ENCODE data around the gene SLC22A8.
"Not testable (repeated sequence)": the region's sequence is repeated elsewhere in the genome, so short reads cannot be mapped to it uniquely, and the experiment has no call there.

SLC22A8 gene

DNA sequence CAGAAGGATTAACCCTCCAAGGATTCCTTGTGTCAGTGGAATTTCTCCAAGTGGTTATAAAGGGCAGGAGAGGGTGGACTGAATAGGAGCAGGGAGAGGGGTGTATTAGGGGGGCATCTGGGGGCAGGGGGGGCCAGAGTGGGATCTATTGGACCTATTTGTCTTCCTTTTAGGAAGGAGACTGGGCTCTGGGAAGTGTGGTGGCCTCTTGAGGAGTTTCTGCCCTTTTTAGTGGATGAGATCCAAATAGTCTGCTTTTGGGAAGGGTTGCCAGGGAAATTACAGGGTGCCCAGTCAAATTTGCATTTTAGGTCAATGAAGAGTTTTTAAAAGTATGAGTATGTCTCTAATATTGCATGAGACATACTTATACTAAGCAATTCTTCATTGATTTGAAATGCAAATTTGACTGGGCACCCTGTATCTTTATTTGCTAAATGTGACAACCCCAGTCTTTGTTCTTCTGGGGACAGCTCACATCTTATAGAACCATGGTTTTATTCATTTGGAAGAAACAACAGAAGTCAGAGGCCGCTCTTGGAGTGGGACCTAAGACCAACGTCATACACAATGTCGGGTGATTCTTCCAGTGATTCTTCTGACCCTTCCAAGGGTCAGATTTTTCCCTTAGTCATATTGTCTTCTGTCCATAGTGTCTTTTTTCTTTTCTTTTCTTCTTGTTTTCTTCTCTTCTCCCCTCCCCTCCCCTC, 30.4 kb downstream of the SLC22A8 start:
- DNase-seq (ENCODE audit: low spot score): no peak

DNA sequence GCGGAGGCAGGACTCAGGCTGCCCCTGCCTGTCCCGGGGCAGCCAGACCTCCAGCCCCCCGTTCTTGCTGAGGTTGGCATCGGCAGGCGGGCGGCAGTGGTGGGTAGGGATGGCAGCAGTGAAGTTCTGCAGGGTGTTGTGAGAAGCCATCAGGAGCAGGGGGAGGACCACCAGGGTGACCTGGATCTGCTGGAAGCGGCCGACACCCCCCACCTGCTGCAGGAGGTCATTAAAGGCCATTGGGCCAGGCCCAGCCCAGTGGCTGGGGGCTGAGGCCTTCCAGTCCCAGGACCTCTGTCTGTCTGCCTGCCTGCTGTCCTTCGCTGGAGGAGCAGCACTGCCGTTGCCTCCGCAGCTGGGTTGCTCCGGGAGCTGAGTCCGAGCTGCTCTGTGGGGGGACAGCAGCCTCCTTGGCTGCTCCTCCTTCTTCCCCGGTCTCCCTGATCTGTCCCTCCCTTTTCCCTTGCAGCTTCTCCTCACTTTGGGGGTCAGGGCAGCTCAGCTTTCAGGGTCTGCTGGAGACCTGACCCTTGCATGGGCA, 31.1 kb downstream of the SLC22A8 start, which contains the start of gene SLC22A6:
Gene SLC22A6, minus strand, starts transcription at position 517 of the 541 bp plus-strand sequence. Its CDS starts 277 bp downstream, at position 240.
- no peak for DNase-seq (ENCODE audit: low spot score)

DNA sequence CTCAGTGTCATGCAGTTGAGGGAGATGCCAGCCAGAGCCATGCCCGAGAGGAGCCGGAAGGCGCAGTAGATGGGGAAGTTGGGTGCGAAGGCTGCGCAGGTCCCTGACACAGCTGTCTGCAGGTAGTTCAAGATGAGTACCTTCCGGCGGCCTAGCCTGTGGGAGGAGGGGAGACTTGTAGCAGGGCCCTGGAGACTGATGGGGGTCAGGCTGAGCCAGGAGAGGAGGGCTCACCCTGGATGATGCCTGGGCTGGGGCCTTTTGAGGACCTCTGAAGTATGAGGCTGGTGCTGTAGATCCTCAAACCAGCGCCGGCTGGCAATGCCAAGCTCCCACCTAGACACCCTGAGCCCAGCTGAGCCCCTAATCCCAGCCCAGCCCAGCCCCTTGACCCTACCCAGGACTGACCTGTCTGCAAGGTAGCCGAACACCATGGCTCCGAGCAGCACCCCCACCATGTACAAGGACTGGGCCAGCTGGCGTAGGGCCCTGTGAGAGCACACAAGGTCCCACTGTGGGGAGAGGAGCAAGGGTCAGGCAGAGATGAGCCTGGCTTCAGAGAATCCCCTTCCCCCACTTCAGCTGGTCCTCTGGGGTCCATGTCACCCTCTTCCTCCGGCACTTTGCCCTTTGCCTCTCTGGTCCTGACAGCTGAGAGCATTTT, 32.0 kb downstream of the SLC22A8 start:
- no peak for DNase-seq (ENCODE audit: low spot score)

DNA sequence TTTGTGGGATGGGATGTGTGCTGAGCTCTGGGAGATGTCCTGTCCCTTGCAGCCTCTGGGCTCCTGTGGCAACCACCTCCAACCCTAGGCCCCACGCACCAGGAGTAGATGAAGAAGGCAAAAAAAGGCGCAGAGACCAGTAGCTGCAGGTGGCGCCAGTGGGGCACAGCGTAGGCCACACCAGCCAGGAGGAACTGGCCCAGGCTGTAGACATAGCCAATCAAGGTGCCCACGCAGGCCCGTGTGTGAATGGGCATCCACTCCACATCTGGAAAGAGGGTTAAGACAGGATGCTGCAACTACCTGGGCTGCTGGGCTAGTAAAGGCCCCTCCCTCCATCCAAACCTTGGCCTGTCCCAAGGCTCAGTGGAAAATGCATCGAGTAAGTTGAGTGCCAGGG, 33.9 kb downstream of the SLC22A8 start:
- no peak for DNase-seq (ENCODE audit: low spot score)

DNA sequence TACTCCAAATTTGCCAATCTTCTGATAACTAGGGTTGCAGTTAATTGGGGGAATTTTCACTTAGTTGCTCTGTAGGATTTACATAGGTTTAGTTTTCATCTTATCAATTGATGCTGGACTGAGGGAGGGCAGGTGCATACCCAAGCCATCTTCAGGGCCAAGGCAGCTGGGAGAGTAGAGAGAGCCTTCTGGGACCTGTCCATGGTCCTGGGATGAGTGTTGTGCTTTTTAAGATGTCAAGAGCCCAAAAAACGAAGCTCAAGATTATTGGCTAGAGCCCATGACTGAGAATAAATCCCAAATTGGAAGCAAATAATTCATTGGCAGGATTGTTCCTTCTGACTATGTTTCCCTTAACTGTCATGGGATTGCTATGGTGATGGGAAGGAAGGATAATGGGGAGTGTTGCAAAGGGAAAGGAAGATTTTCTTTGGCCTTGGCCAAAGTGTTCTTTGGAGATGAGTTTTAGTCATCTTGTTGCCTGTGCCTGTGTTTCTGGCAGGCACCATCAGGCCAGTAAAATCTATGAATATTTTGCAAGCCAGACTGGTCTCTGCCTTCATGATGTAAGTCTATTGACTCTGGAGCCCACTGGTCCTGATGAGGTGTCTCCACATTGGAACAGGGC, 35.4 kb downstream of the SLC22A8 start:
- DNase-seq (ENCODE audit: low spot score): no peak

DNA sequence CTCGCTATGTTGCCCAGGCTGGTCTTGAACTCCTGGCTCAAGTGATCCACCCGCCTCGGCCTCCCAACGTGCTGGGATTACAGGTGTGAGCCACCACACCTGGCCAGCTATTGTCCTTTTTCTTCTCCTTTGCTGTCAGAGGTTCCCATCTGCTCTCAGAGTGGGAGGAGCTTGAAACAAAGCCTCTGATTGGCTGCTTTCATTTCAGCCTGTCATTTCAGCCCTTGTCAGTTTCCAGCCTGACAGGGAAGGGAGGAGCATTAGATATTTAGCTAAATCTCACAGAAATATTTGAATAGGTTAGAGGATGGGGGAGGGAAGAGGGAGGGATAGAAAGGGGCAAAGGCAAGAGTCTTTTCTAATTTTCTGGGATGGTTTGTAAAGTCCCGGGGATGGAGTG, 39.5 kb downstream of the SLC22A8 start:
- DNase-seq (ENCODE audit: low spot score): no peak

DNA sequence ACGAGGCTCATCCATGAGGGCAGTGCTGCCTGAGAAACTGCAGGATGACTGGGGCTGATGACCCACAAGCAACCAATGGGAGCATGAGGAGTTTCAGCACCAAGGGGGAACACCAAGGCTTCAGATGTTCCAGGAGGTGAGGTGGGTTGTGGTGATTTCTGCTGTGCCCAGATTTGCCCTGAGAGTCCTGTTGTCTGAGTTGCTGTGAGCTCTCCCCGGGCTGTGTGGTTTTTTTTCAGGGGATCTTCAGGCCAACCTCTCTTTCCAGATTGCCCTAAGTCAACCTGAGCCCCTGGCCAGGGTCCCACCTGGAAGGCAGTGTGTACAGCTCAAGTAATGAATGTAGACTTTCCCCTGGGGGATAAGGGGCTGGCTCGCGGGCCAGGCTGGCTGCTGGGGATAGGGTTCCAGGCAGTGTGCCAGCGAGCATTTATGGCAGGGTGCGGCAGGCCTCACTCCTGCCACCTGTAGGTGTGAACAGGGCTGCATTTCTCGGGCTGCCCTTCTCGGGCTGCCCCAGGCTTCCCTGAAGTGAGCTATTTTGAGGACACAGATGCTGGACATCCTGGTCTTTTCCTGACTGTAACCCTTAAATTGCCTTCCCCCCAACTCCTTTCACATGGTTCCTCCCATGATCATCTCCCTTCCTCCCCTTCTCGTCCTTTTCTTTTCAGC, 40.7 kb downstream of the SLC22A8 start:
- peak; percentile 9 for DNase-seq (ENCODE audit: low spot score)

DNA sequence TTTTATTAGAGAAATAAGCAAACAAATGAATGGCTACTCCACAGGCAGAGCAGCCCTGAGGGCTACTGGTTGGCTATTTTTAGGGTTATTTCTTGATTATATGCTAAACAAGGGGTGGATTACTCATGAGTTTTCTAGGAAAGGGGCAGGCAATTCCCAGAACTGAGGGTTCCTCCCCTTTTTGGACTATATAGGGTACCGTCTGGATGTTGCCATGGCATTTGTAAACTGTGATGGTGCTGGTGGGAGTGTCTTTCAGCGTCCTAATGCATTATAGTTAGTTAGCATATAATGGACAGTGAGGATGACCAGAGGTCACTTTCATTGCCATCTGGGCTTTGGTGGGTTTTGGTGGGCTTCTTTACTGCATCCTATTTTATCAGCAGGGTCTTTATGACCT, 50.1 kb downstream of the SLC22A8 start:
- DNase-seq (ENCODE audit: low spot score): no peak

DNA sequence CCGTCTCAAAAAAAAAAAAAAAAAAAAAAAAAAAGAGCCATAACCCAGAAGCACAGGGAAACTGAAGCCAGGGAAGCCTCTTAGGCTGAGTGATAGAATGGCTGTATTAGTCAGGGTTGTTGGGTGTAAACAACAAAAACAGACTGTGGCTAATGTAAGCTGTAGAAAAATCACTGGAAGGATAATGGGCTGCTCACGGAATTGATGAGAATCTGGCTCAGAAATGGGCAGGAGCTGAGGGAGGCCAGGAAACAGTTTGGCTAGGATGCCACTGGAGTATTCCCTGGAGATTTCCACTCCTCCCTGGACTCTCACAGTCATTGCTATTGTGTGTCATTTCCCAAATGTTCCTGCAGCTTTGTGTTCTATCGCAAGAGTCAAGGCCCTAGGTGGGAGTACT, 53.2 kb downstream of the SLC22A8 start:
- DNase-seq (ENCODE audit: low spot score): no peak

DNA sequence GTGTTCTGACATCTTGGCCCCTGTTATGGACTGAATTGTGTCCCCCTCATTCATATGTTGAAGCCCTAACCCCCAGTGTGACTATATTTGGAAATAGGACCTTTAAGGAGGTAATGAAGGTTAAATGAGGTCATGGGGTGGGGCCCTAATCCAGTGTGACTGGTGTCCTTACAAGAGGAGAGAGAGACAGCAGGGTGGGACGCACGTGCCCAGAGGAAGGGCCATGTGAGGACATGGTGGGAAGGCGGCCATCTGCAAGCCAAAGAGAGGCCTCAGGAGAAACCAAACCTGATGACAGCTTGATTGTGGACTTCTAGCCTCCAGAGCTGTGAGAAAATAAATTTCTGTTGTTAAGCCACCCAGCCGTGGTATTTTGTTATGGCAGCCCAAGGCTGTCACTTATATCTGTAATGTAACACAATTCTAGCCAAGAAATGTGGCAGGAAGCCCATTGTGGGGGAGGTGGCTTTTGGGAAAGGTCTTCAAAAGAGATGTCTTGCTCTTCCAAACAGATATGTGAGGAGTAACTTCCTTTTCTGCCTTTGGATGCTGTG, 54.5 kb downstream of the SLC22A8 start:
- no peak for DNase-seq (ENCODE audit: low spot score)

DNA sequence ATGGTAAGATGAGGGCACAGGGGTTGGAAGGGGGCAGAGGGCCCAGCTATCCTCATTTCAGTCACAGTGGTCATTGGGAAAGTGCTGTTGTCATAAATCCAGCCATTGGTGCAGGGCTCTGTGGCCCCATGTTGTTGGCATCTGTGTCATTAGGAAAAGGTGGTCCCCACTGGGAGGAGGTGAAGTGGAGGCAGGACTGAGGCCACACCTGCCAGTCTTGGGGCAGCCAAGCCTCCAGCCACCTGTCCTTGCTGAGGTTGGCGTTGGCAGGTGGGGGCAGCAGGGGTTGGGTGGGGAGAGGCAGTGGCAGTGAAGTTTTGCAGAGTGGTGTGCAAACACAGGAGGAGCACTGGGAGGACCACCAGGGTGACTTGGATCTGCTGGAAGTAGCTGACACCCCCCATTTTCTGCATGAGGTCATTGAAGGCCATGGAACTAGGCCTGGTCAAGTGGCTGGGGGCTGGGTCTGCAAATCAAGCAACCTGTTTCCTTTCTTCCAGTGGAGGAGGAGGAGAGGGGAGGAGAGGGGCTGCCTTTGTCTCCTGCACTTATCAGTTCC, 56.1 kb downstream of the SLC22A8 start:
- no peak for DNase-seq (ENCODE audit: low spot score)

DNA sequence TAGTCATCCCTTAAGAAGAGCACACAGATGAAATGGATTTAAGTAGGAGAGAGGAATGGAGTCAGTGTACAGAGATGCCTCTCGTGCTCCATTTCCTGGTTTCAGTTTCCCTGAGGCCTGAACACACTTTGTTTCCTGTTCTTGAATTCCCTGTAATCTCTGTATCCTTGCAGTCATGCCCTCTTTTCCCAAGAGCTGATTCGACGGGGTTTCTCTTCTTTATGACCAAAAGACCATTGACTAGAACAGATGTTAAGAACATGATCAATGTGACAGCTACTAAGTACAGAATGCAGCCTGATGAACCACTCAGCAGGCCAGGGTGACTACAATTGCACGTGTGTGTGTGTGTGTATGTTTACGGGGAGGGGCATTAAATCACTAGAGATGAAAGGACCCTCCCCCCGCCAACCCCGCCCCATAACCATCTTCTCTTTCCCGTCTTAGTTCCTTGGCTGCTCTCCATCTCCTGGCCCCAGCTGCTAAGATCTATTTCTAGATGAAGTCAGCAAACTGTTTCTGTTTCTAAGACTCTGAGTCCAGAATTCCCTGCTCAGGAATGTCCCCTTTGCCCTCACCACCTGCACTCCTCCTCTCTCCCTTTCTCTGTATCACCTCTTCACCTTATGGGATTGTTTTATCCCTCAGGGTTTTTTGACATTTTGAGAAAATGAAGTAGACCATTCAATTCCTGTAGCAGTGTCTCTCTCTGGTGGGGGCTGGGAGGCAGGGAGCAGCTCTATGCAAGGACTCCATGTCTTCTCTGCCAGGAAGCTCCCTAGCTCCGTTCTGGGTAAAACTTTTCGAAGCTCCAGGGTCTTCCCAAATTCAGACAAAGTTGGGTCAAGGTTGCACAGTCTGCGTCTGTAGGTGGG, 56.9 kb downstream of the SLC22A8 start:
- DNase-seq (ENCODE audit: low spot score): no peak

DNA sequence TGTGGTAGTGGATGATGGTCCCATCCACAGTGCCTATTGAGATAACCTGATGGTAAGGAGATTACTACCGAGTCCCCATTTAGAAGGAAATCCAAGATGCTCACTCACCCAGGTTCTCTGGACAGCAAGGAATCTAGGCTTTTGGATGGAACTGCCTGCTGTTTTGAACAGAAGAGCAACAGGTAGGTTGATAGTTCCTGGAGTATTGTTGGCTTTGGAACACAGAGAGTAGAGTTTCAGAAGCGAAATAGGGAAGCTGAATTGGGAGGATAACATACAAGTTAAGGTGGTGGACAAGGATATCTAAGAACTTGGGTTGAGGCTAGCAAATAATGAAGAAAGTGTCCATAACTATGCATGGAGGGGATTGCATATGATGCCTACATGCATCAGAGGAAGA, 58.5 kb downstream of the SLC22A8 start:
- DNase-seq (ENCODE audit: low spot score): no peak

DNA sequence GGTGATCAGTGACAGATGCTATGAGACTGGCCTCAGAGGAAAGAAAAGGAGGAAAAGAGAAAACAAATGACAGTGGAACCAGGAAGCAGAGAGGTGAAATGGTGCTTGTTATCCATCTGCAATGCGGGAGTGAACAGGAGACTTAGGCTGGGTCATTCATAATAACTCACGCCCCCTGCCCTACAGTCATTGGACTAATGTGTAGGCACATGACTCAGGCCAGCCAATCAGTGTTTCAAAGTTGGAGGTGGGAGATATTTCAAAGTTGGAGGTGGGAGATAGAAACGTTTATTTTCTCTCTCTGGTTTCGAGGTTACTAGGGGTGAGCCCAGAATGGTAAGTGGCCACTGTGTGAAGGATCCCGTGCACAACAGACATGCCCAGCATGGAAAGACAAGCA, 61.2 kb downstream of the SLC22A8 start:
- DNase-seq (ENCODE audit: low spot score): no peak

DNA sequence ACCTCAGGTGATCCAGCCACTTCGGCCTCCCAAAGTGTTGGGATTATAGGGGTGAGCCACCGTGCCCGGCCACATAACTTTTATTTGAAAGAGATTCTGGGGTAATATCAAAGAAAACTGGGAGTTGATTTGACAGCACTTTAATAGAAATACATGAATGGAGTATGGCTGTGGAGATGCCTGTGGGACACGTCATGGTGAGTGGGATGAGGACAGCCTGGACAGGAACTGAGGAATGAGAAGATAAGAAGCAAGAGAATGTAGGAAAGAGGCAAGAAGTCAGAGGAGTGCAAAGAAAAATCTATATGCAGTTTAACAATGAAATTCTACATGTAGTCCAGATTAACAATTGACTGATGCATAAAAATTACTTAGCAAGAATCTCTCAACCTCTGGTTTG, 61.8 kb downstream of the SLC22A8 start:
- DNase-seq (ENCODE audit: low spot score): no peak

DNA sequence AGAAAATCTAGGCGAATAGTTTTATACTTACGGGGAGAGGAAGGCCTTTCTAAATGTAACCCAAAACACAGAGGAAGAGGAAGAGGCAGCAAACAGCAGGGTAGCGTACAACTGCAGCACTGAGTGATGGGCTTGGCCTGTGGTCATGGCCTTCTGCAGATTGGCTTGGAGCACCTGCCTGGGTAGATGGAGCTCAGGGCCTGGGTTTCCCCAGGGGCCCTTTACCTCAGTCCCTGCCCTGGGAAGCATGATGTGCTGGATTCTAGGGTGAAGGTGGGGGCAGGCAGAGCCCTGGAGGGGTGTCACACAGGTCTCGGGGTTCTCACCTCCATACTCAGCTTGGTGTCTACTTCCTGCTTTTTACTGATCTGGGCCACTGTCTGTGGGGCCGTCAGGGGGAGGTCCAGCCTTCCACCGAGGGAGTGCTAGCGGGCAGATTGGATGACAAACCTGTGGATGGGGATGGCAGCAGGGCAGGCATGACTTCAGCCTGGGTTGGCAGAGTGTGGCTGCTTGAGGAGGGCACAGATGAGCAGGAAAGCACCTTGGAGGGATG, 66.8 kb downstream of the SLC22A8 start:
- DNase-seq (ENCODE audit: low spot score): no peak

DNA sequence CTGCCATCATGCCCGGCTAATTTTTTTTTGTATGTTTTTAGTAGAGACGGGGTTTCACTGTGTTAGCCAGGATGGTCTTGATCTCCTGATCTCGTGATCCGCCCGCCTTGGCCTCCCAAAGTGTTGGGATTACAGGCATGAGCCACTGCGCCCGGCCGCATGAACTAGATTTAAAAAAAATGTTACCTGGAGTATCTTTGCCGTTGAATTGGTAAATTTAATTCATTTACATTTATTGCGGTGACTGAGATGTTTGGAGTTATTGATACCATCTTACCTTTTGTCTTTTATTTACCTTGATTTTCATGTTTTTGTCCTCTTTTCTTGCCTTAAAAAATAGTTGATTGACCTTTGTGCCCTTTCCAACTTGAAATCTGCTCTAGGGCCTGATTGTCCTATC, 70.1 kb downstream of the SLC22A8 start:
- not testable (repeated sequence) for DNase-seq (ENCODE audit: low spot score)

All from hematopoietic multipotent progenitor cell treated with erythropoietin and hydrocortisone succinate and interleukin-3 and kit ligand, for 17 days (in vitro differentiated cells).